OCI-LY7 (cell line): ENCODE data around the gene USP34.

ENCODE experiments used
- CTCF ChIP-seq: fragments of 200-600 bp; sonication (generic); conservative IDR thresholded peaks from 2 replicates; pipeline ENCODE4 v1.5.1; 2014; ENCODE audit warnings: mild to moderate bottlenecking, antibody characterized with exemption, low read length, moderate library complexity, mixed read lengths
- EZH2phosphoT487 ChIP-seq: fragments of 200-600 bp; sonication (generic); IDR thresholded peaks from 2 replicates; pipeline ENCODE4 v1.6.1; 2018; ENCODE audit warnings: low read depth, borderline replicate concordance, mild to moderate bottlenecking, mixed run types, antibody characterized with exemption, low read length, moderate library complexity, mixed read lengths

GRCh38 chr2:61235716-61236115, 235.2 kb downstream of the USP34 start:
- TF ChIP-seq CTCF: no peak
- TF ChIP-seq EZH2phosphoT487: no peak
